Prostate gland (tissue), 2 donors: ENCODE results near the gene CRY2.
A peak's percentile ranks its signal among the peaks of the same experiment; 100 is the strongest.

Experiments used
- POLR2A ChIP-seq: fragments of 450-650 bp; IDR thresholded peaks from one replicate; pipeline ENCODE4 v1.6.1; 2016; ENCODE audit warnings: antibody characterized with exemption, mild to moderate bottlenecking
- POLR2AphosphoS5 ChIP-seq: sonication (generic); formaldehyde crosslinking; IDR thresholded peaks from one replicate; pipeline ENCODE4 v1.6.1; 2017; ENCODE audit warnings: antibody characterized with exemption
- TF ChIP-seq, protein P1 (sequence below), 4 experiments: fragments of 200-600 bp in 2 of 4; fragments of 450-650 bp in 2 of 4; sonication (generic) in 2 of 4; IDR thresholded peaks; 1 replicate in 3 of 4; 2 replicates in 1 of 4; pipeline ENCODE4 v1.5.1; 2016 to 2019; ENCODE audit warnings: antibody characterized with exemption in 4 of 4, mild to moderate bottlenecking in 2 of 4, moderate library complexity in 2 of 4

- TF ChIP-seq, protein P1, sequence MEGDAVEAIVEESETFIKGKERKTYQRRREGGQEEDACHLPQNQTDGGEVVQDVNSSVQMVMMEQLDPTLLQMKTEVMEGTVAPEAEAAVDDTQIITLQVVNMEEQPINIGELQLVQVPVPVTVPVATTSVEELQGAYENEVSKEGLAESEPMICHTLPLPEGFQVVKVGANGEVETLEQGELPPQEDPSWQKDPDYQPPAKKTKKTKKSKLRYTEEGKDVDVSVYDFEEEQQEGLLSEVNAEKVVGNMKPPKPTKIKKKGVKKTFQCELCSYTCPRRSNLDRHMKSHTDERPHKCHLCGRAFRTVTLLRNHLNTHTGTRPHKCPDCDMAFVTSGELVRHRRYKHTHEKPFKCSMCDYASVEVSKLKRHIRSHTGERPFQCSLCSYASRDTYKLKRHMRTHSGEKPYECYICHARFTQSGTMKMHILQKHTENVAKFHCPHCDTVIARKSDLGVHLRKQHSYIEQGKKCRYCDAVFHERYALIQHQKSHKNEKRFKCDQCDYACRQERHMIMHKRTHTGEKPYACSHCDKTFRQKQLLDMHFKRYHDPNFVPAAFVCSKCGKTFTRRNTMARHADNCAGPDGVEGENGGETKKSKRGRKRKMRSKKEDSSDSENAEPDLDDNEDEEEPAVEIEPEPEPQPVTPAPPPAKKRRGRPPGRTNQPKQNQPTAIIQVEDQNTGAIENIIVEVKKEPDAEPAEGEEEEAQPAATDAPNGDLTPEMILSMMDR (IDR thresholded peaks at IDR 0.05): peak in 1 of 4 experiments; percentile 17
- peak; percentile 49 for TF ChIP-seq POLR2AphosphoS5
- no peak for TF ChIP-seq POLR2A
Observed at GRCh38 chr11:45848654-45849081, 1.4 kb downstream of the CRY2 start.
